GM13976 (cell line): ENCODE results near the gene RALGAPB.
"Not testable (repeated sequence)": the region's sequence is repeated elsewhere in the genome, so short reads cannot be mapped to it uniquely, and the experiment has no call there.

Experiments used
- DNase-seq: peaks from one replicate; pipeline ENCODE4 v3.0.0; 2012; ENCODE audit warnings: low spot score
- CTCF ChIP-seq: IDR thresholded peaks from 2 replicates; pipeline ENCODE4 v1.5.1; 2012; ENCODE audit warnings: borderline replicate concordance, mild to moderate bottlenecking; ENCODE audit not compliant: insufficient read depth; ENCODE audit errors: extremely low read depth, missing control alignments, control extremely low read depth
- in situ Hi-C: fragments of 300-500 bp; cut with MboI; formaldehyde crosslinking; loops from one replicate; pipeline ENCODE4 v1.12.0; 2022; ENCODE audit warnings: low sequenced_read_pairs, mixed read lengths, inconsistent platforms; ENCODE audit not compliant: unreplicated experiment

RALGAPB gene

GRCh38 chr20:38453941-38454340, 18.7 kb upstream of the RALGAPB start:
- no peak for TF ChIP-seq CTCF
- DNase-seq = peak; percentile 44
- in situ Hi-C loops = no loop called here

- DNase-seq = no peak
- TF ChIP-seq CTCF = no peak
- in situ Hi-C loops = no loop called here
Observed at GRCh38 chr20:38454556-38455473, 17.8 kb upstream of the RALGAPB start.

DNA sequence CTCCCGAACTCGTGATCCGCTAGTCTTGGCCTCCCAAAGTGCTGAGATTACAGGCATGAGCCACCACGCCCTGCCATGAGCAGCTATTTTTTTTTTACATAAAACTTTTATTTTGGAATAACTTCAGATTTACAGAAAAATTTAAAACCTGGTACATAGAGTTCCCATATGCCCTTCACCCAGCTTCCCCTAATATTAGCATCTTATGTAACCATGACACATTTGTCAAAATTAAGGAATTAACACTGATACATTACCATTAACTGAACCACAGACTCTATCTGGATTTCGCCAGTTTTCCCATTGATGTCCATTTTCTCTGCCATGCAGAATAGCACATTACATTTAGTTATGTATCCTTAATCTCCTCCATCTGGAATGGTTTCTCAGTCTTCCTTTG, 14.3 kb upstream of the RALGAPB start:
- no peak for DNase-seq
- no peak for TF ChIP-seq CTCF
- in situ Hi-C loops = no loop called here

DNA sequence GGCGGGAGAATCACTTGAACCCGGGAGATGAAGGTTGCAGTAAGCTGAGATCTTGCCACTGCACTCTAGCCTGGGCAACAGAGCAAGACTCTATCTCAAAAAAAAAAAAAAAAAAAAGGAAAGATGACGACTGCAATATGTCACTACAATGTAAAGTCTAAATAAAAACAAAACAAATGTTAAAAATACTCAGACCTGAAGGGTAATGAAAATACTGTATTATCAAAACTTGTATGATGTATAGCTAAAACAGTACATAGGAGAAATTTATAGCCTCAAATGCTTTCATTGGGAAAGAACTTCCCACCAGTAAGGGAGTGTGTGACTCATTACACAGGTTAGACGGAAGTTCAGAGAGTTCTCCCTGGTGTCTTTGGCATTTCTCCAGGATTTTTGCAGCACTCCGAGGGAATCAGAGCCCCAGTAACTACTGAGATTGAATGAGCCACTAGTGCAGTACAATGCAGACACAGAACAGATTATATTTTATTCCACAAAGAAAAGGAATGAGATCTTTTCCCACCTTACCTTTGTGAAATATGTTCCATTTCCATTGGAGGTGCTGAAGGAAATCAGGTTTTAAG, 12.5 kb upstream of the RALGAPB start:
- in situ Hi-C loops = no loop called here
- DNase-seq = no peak
- TF ChIP-seq CTCF = no peak

DNA sequence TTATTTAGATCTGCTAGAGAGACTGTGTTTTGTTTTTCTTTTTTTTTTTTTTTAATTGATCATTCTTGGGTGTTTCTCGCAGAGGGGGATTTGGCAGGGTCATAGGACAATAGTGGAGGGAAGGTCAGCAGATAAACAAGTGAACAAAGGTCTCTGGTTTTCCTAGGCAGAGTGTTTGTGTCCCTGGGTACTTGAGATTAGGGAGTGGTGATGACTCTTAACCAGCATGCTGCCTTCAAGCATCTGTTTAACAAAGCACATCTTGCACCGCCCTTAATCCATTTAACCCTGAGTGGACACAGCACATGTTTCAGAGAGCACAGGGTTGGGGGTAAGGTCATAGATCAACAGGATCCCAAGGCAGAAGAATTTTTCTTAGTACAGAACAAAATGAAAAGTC, 12.0 kb upstream of the RALGAPB start:
- in situ Hi-C loops, DNase-seq: not testable (repeated sequence)

DNA sequence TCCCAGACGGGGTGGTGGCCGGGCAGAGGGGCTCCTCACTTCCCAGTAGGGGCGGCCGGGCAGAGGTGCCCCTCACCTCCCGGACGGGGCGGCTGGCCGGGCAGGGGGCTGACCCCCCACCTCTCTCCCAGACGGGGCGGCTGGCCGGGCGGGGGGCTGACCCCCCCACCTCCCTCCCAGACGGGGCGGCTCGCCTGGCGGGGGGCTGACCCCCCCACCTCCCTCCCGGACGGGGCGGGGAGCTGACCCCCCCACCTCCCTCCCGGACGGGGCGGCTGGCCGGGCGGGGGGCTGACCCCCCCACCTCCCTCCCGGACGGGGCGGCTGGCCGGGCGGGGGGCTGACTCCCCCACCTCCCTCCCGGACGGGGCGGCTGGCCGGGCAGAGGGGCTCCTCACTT, 11.5 kb upstream of the RALGAPB start:
- DNase-seq, in situ Hi-C loops: not testable (repeated sequence)

DNA sequence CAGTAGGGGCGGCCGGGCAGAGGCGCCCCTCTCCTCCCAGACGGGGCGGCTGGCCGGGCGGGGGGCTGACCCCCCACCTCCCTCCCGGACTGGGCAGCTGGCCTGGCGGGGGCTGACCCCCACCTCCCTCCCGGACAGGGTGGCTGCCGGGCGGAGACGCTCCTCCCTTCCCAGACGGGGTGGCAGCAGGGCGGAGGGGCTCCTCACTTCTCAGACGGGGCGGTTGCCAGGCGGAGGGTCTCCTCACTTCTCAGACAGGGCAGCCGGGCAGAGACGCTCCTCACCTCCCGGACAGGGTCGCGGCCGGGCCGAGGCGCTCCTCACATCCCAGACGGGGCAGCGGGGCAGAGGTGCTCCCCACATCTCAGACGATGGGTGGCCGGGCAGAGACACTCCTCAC, 11.1 kb upstream of the RALGAPB start:
- DNase-seq, in situ Hi-C loops: not testable (repeated sequence)

DNA sequence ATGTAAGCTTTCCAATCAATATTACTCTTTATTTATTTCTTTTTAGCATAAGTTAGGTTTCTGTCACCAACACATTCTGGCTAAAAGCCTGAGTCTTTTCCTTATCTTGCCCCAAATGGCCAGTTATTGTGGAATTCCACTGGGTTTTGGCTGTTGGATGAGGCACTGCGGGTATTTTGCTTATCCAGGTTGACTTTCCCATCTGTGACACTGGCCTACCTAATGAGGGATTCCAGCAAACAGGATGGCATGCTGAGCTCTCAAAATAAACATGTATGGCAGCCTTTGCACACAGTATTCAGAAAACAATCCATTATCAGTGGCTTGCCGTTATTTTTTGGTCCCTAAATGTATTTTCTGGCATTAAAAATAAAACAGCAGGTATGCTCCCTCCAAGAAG, 6.5 kb upstream of the RALGAPB start:
- DNase-seq = no peak
- in situ Hi-C loops = no loop called here
- no peak for TF ChIP-seq CTCF
